ENCODE data around the gene UBE2D1. TPM values are rescaled to one million over a fixed set of nuclear protein-coding genes. Genes with fewer than 3 reads are reported as not detected.

Gene UBE2D1
- total and polyA plus RNA-seq, 2 of the 8 experiments (the other 6 are each of a cell fraction or from before 2014, with no cell fraction given): 21.2 to 33.5 TPM

DNA sequence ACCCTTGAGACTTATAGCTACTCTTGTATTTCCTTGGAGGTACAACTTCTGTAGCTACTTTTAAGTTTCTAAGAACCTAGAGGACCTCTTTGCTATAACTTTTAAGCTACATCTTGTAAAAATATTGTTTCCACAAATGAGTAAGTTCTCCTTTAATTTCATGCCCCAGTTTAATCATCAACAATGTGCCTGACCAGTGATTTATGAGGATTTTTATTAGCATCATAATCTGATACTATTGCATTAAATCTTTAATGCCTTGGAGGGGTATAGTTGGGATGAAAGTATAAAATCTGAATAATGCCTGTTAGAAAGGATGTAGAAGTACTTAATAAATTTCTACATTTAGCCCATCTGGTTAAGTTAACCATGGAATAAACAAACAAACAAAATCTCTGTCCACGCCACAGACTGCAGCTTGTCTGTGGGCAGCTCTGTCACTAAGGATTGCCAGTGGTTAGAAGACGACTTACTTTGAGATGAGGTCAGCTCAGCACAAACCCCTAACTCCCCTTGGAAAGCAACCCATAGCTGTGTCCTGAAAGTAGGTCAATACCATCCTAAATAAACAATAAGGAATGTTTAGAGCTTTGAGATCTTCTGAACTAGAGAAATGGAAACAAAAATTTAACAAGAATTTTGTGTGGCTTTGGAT, 18.3 kb downstream of the UBE2D1 start:
- Histone ChIP-seq H2BK5ac (ENCODE audit: low read depth, low read length) (no peak overlapping the region), H4K5ac (ENCODE audit: insufficient read length, low read depth, low read length) (no peak overlapping the region), H3K9ac (replicated peaks in 1 of 4; ENCODE audit: extremely low read depth in 1 of 4, low read depth in 3 of 4, low read length in 3 of 4) (no peak overlapping the region), H2BK120ac (replicated peaks; ENCODE audit: low read depth, low read length) (no peak overlapping the region), H3K56ac (replicated peaks; ENCODE audit: insufficient read length, low read depth, low read length) (no peak overlapping the region), H3K14ac (ENCODE audit: insufficient read length) (no peak overlapping the region), H3K79me2 (ENCODE audit: control insufficient read depth in 1 of 2, insufficient read depth in 2 of 2, low read length in 2 of 2) (peaks cover 0 to 74% of the 10 kb centered on the region in 2 experiments; a peak in 2 of 4 replicates), H2AFZ (ENCODE audit: low read length) (no peak overlapping the region), H2BK12ac (ENCODE audit: low read depth, low read length) (no peak overlapping the region), H4K91ac (replicated peaks; ENCODE audit: insufficient read length, low read length) (no peak overlapping the region), H2BK15ac (ENCODE audit: low read length) (no peak overlapping the region), H4K8ac (ENCODE audit: extremely low read depth, insufficient read depth, low read length) (no peak overlapping the region), H3K27ac (ENCODE audit: low read depth, low read length) (no peak overlapping the region), H3K4me2 (ENCODE audit: insufficient read depth in 1 of 2, low read depth in 2 of 2, low read length in 2 of 2) (no peak overlapping the region), H4K20me1 (replicated peaks in 1 of 2; ENCODE audit: control insufficient read depth in 1 of 2, insufficient read depth in 2 of 2, low read length in 2 of 2) (no peaks in the 10 kb centered on the region), H3K36me3 (ENCODE audit: control insufficient read depth in 2 of 4, insufficient read depth in 4 of 4, low read length in 3 of 4) (no peaks in the 10 kb centered on the region), H3K23me2 (ENCODE audit: low read depth, low read length) (no peaks in the 10 kb centered on the region), H2BK20ac (ENCODE audit: low read length) (no peak overlapping the region), H3K27me3 (replicated peaks in 1 of 4; ENCODE audit: control insufficient read depth in 3 of 4, extremely low read depth in 1 of 4, insufficient read depth in 3 of 4, low read length in 3 of 4) (no peaks in the 10 kb centered on the region), H3K23ac (ENCODE audit: insufficient read length) (no peak overlapping the region), H3K4me1 (replicated peaks in 1 of 4; ENCODE audit: control insufficient read depth in 3 of 4, insufficient read depth in 4 of 4, low read length in 3 of 4) (peaks cover 0 to 3% (median 0%) of the 10 kb centered on the region in 4 experiments; a peak in 1 of 7 replicates), H3K4me3 (ENCODE audit: extremely low read depth in 1 of 4, insufficient read depth in 2 of 4, low read depth in 3 of 4, low read length in 4 of 4) (no peak overlapping the region), H3K18ac (ENCODE audit: extremely low read depth, low read length) (no peak overlapping the region), H2AK5ac (ENCODE audit: low read depth, low read length) (no peak overlapping the region), H3K79me1 (ENCODE audit: low read depth, low read length) (no peaks in the 10 kb centered on the region), H3K4ac (replicated peaks; ENCODE audit: insufficient read length, low read depth, low read length) (no peak overlapping the region), H3K9me3 (ENCODE audit: insufficient read depth in 2 of 2, low read depth in 1 of 2, low read length in 1 of 2) (no peaks in the 10 kb centered on the region)
- TF ChIP-seq MAFK (IDR thresholded peaks at IDR 0.05; ENCODE audit: low read depth, low read length) (no peak), HDAC2 (IDR thresholded peaks at IDR 0.05; ENCODE audit: borderline replicate concordance in 1 of 2, low read depth in 2 of 2, low read length in 2 of 2) (no peak), GTF2F1 (IDR thresholded peaks at IDR 0.05; ENCODE audit: borderline replicate concordance, low read depth, low read length) (no peak), SP4 (IDR thresholded peaks at IDR 0.05; ENCODE audit: low read length) (no peak), SIX5 (IDR thresholded peaks at IDR 0.05; ENCODE audit: low read depth, low read length) (no peak), NANOG (IDR thresholded peaks at IDR 0.05; ENCODE audit: insufficient read depth, low read depth, low read length, poor library complexity, severe bottlenecking) (no peak), SP2 (IDR thresholded peaks at IDR 0.05; ENCODE audit: low read length) (no peak), KDM4A (IDR thresholded peaks at IDR 0.05; ENCODE audit: low read depth, low read length, severe bottlenecking) (no peak), POU5F1 (IDR thresholded peaks at IDR 0.05; ENCODE audit: low read depth, low read length) (no peak), ZNF274 (IDR thresholded peaks at IDR 0.05; ENCODE audit: borderline replicate concordance, extremely low read depth, low read length) (no peak), YY1 (IDR thresholded peaks at IDR 0.05; ENCODE audit: low read depth, low read length) (no peak)
- TF ChIP-seq, protein P1, sequence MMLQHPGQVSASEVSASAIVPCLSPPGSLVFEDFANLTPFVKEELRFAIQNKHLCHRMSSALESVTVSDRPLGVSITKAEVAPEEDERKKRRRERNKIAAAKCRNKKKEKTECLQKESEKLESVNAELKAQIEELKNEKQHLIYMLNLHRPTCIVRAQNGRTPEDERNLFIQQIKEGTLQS (IDR thresholded peaks at IDR 0.05; ENCODE audit: insufficient read depth, low read depth, low read length): no peak
- POLR2A ChIA-PET (ENCODE audit: partially characterized antibody): no interaction called here
- 87% methylated on average over 2 of the region's 2 CpGs; no CpG with 5 or more reads in 1 of the 2 experiments for whole genome bisulfite sequencing, 2 experiments (ENCODE audit: extremely low coverage in 1 of 2, insufficient coverage in 1 of 2, insufficient read length in 1 of 2, insufficient replicate concordance in 2 of 2, low coverage in 1 of 2, low lambda C conversion rate in 2 of 2, missing lambda C conversion rate in 1 of 2)
- CTCF ChIA-PET (ENCODE audit: partially characterized antibody): interaction anchor here (0.7 to 1.6 kb wide), 3 partner anchors 29 to 175 kb away, joined by 3 to 4 read pairs (median 4); no protein-coding TSS in a partner anchor
- no peak for FAIRE-seq
- no peak for DNase-seq (ENCODE audit: low read depth in 1 of 2, low spot score in 2 of 2)

Data from H1 (cell line).